IPS-NIHi11 (cell line): Measurements from ENCODE around the gene NAV2.

Experiments
- DNase-seq: peaks from one replicate; pipeline ENCODE4 v3.0.0; 2012; ENCODE audit warnings: mixed read lengths, low spot score

Gene NAV2

DNA sequence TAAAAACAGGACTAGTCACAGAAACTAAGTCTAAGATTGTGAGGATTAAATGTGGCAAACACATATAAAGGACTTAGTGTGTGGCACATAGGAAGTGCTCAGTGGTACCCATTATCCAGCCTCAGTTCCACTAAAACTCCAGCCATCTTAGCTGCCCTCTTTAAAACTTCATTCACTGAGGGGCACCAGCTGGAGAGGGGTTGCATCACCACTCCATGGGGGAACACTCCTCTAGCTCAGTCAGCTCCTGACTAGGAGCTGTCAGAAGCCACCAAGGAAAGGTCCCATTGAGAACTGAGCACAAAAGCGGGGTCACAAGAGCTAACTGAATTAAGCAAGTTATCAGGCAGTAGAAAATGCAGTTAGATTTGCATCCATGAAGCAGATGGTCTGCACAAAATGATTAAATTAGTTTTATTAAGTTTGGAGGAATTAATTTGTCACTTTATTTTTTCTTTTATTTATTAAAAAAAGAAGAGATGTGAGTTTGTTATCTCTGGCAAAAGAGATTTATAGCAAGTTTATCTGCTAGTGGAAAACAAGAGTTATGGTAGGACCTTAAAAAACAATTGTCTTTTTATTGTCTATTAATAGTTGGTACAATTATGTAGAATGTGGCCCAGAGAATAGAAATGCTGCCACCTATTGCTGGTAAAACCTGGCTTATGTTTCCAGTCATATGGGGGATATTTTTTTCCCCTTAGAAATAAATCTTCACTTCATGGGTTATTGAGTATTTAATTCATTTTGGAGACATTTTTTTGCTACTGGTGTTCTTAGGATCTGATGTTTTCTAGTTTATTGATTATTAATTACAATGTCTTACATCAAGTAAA, 95.7 kb downstream of the NAV2 start:
- DNase-seq: no peak

DNA sequence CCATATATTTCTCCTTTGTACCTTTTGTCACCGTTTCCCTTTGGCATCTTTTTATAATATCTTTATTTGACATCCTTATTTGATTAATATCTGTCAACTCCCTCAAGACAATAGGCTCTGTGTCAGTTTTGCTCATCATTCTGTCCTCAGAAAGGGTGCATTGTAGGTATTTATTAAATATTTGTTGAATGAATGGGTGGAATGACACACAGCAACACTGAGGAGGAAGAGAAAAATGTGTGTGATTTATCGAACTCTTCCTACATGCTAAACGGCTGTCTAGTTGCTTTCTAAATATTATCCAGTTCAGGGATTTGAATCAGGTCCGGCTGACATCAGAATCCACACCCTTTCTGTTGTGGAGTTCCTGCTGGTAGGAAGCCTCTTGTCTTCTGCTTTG, 98.2 kb downstream of the NAV2 start:
- DNase-seq: no peak

DNA sequence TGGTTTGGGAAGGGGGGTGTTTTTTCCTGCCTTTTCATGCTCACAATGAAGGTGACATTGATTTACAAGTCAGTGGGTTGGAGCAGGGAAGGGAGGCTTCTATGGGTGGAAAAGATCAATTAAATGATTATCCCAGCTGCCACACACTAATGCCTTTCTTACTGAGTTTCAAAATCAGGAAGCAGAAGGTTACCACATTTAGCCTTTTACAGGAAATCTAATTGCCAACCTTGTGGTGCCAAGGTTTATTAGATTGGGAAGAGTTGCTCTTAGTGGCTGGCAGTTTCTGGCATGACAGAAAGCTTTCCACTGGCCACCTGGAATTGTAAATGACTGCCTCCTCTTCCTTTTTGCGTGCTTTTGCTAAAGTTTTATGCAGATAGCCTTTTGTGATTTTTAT, 98.7 kb downstream of the NAV2 start:
- DNase-seq: no peak

DNA sequence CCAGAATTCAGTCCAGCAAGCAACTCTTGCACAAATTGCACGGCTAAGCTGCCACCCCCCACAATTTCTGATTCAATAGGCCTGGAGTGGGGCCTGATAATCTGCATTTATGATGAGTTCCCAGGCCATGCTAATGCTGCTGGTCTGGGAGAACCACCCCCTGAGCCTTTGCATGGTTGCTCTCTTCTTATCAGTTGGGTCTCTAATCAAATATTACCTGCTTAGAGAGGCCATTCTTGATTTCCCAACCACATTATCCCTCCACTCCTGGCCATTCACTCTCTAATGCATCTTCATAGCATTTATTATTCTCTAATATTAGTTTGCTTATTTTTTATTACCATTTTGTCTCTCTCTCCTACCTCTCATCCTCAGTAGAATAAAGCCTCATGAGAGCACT, 99.5 kb downstream of the NAV2 start:
- DNase-seq: no peak

DNA sequence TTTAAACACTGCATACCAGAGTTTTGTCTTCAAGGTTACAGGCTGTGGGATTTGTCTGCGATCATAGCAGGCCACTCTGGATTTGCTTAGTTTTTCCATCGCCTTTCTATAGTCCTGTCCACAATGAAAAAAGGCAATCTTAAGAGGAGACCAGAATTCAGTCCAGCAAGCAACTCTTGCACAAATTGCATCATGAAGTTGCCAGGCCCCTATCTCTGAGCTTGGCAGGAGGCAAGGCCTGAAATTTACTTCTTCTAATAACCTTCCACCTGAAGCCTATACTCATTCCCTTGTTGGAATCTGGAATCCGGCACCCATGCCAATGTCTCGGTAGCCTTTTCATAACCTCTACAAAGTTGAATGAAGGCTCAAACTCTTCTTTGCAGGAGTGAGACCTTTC, 100.1 kb downstream of the NAV2 start:
- no peak for DNase-seq

DNA sequence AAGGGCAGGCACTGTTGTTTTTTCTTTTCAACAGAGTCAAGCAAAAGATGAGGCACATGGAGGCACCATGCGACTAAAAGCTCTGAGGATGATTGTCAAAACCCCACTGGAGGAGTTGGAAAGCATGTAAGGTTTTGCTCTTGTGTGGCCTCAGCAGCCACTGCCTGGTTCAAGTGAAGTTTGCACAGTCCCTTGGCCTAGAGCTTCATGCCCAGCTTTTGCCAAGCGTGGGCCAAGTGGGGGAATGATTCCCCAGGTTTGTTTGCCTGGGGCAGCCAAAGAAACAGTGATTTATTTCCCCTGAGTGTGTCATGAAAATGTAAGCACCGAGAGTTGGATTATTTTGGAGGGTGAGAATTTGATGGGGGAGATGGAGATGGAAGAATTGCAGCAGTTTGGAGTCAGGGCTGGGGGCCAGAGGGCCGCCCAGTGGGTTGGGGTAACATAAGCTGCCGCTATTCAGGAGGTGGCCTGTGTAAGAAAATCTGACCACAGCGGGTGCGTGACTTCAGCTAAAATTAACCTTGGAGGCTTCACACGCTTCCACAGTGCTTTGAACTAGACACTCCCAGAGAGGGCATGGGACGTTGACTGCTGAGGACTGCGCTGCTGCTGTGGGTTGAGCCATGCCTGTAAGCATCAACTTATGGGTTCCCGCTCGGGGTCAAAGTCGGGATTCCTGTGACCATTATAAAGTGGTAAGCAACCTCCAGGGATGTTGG, 100.7 kb downstream of the NAV2 start:
- no peak for DNase-seq

DNA sequence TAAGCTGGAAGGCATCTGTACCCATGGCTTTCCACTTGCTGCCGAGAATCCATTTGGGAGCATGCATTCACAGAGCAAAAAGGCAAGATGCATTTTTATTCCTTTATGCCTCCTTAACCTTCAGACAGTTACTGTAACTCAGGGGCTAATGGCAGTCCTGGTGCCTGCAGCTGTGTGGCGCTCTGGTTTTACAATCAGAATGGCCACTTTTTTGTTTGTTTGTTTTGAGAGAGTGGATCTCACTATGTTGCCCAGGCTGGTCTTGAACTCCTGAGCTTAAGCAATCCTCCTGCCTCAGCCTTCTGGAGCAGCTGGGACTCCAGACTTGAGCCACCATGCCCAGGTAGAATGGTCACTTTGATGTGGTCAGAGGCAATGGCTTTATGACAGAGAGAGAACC, 101.8 kb downstream of the NAV2 start:
- no peak for DNase-seq

DNA sequence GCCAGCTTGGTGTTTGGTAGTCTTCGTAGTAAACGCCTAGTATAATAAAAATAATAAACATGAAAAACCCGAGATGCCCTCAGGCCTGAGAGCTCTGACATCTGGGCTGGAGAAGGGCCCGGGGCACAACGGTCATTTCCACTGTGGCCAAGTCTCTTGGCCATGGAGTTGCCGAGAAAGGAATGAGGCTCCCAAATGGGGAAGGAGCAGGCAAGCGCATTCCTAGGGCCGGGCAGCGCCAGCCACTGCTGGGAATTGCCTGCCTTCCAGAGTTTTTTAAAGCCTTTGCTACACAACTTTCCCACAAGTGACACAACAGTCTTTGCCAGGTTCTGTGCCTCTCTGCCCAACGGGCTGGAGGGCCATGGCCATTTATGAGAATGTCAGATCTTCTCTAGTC, 103.4 kb downstream of the NAV2 start:
- DNase-seq: peak; percentile 35

DNA sequence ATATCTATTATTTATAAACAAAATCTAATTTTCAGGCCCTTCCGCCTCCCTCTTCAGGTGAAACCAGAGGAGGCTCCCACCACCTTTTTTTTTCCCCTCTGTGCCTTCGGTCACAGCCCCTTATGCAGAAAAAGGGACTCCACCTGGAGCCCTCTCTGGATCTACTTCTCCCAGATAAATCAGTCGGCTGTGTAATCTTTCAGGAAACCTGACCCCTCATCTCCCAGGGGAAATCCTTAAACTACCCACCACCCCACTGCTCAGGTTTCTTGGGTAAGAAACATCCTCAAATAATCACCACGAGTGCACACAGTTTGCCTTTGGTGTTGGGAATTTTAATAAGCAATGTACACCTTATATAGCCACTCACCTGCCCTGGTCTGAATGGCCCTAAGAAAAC, 104.2 kb downstream of the NAV2 start:
- DNase-seq: peak; percentile 45

DNA sequence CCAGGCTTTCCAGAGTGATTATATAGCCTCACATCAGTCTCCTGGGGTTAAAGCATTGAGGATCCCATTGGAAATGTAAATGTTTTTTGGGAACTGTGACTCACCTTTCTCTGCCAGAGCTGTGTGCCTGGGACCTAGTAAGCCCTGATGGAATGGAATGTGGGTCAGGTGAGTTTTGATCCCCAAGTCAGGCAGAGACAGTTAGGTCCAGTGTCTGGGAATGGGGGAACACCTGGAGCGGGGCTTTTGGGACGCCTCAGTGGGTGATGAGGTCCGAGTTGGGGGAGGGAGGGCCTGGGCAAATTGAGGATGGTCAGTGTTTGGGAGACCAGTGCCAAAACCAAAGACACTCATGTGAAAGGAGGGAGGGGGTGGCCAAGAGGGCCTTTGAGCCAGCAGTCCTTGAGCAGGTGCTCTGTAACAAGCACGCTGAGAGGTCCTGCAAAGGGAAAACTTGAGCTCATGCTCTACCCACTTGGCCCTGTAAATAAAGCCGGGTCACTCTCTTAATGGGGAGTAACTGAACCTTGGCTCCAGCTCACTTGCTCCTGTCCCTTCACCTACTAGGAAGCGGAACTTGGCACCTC, 104.7 kb downstream of the NAV2 start:
- peak; percentile 58 for DNase-seq

DNA sequence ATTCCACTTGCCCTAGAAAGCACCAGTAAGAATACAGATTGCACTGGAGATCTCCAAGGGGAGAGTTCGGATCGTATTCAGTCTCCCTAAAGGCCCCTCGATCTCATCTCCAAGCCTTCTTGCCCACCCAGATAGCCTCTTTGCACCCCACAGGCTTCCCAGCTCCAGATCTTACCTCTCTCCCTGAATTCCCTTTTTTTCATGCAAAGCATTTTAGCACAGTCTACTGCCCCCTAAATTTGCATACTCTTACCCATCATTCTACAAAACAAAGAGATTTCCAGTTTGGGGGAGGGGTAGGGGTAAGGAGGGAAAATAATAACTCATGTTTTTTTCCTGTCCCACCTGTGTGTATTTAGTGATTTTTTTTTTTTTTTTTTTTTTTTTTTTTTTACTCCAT, 105.2 kb downstream of the NAV2 start:
- DNase-seq: peak; percentile 42

DNA sequence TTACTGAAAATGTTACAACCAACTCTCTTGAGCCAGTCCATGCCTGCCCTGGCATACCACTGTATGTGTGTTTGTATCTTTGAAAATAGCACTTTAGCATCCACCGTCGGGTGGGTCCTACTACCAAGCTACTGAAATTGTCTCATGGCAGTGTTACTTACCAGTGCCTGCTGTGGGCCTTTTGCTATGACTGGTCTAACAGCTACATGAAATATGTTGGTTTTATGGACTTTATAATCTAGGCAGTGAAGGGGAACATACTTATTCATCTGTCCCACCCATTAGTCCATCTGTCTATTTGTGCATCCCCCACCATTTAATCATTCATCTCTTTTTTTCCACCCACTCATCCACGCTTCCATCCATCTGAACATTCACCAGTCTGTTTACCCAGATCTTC, 106.0 kb downstream of the NAV2 start:
- no peak for DNase-seq

DNA sequence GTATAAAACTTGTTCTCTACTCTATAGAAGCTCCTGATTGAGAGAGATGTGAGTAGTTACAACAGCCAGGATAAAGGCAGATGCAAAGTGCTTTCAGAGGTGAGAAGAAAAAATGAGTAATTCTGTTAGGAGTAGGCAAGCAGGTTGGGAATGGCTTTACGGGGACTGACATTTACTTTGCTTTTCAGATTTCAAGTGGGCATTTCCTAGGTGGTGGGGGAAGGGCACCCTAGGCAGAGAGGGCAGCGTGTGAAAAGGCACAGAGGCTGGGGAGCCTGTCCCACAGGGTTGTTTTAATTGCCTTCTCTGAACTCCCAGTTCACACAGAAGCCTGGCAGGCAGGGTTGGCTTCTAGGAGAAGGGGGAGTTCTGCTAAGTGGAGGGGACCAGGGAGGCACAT, 106.5 kb downstream of the NAV2 start:
- DNase-seq: no peak

DNA sequence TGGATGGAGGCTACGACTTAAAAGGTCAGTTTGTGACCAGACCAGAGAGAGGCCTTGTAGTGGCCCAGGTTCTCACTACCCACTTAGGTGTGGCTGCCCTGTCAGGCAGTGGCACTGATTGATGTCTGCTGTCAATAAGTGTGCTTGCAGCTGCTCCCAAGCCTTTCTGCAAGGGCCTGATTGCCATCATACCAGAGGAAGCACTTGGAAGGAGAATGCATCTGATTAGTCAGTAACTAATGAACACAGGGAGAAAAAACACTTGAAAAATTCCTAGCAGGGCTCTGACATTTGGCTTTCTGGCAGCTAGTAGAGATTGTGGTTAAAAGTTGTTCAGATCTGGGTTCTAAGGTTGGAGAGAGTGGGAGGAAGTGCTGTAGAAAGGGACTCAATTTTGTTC, 107.5 kb downstream of the NAV2 start:
- no peak for DNase-seq

DNA sequence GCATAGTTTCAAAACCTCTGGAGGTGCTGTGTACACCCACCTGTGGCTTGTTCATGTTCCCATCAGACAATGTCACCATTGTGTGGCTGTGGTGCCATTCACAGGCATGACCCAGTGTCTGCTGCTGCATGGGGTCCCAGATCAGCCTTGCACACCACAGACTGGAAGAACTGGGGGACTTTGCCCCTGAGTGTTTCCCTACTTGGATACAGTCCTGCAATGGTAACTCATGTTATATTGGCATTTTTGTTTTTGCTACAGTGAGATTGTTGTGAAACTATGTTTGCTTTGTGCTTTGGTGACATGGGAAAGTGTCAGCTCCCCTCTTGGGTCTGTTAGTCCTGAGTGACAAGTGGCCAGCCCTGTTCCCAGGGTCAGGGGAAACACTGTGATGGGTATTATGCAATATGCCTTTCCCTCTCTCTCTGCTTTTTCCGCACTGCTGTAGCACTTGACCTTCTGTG, 108.8 kb downstream of the NAV2 start:
- no peak for DNase-seq

DNA sequence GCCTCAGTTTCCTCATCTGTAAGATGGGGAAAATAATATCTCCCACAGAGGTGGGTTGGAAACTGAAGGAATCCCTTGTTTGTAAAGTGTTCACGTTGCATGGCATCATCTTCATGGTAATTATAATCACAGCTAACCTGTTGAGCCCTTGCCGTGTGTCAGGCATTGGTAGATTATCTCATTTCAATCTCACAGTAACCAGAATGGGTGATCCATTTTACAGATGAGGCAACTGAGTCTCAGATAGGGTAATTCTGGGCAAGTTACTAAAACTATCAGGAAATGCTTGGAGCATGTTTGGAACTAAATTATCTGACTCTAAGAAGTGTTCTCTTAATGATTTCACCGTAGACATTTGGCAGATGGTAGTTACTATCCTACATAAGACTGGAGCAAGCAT, 109.4 kb downstream of the NAV2 start:
- no peak for DNase-seq

DNA sequence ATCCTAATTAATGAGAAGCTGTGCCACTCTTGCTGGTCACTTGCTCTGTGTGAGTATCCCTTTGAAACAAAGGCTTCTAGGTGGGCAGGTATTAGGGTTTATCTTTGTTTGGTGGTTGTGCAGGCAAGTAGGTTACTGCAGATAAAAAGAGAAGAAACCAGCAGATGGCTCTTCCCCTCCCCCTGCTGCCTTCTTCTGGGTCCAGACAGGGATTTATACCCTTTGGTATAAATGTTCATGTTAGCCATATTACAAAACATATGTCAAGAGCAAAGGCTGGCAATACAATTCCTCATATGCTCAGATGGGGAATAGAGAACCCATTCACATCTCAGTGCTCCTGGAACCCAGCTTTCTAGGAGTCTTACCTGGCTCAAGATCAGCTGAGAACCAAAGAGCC, 109.9 kb downstream of the NAV2 start:
- no peak for DNase-seq

DNA sequence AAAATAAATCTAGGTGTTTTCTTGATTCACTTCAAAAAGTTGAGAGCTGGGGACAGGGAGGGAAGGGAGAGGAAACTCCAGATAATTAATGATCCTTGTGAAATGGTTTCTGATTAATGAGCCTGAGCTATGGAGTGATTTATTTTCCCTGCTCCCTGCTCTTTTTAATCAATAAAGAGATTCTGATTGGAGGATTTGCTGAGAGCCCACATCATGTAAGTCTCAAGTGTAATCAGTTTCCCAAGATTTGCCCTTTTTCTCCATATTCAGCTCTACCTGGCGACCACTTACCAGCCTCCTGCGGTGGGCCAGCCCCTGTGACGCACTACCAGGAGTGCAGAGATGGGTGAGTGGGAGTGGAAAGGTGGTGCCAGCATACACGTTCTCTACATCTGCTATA, 114.0 kb downstream of the NAV2 start:
- no peak for DNase-seq

DNA sequence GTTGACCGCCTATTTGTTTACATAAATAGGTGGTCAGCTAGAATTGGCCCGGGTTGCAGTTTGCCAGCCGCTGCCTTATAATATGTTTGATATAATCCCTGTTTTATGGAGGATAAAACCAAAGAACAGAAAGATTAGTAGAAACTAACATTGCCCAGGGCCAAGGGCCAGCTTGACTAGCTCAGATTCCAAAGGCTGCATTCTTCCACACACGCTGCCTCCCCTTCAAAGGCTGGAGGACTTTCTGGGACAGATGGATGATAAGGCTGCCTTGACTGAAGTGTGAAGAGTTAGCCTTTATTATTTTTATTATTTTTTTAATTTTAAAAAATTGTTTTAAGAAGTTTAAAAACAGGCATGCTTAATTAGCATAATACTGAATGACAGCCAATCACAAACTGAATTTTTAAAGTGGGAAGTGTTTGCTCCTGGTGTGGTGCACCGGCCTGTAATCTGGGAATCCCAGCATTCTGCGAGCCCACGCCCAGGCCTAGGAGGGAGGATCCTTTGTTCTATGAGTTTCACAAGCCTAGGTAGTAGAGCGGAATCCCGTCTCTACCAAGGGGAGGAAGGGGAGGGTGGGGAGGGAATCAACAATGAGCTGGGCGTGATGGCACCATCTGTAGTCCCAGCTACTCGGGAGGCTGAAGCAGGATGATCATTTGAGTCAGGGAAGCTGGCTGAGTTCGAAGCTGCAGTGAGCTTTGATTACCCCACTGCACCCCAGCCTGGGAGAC, 114.9 kb downstream of the NAV2 start:
- peak; percentile 61 for DNase-seq

DNA sequence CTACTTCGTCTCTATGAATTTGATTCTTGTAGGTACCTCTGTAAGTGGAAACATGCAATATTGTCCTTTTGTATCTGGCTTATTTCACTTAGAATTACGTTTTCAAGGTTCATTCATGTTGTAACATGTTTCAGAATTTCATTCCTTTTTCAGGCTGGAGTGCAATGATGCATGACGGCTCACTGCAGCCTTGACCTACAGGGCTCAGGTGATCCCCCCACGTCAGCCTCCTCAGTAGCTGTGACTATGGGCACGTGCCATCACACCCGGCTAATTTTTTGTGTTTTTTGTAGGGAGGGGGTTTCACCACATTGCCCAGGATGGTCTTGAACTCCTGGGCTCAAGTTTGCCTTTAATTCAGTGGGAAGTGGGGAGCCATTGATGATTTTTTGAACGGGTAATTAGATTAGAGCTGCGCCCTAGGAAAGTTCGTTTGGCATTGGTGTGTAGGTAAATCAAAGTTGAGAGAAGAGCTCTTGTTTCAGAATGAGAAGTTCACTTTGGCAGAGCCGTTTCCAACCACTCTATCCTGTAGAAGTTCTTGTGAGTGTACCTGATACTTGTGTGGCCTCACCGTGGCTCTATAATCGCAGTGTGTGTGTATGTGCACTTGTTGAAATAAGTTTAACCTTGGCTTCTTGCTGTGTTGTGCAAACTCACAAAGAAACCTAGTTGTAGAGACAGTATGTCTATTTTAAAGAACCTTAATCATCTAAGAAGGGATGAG, 115.9 kb downstream of the NAV2 start:
- DNase-seq: no peak

DNA sequence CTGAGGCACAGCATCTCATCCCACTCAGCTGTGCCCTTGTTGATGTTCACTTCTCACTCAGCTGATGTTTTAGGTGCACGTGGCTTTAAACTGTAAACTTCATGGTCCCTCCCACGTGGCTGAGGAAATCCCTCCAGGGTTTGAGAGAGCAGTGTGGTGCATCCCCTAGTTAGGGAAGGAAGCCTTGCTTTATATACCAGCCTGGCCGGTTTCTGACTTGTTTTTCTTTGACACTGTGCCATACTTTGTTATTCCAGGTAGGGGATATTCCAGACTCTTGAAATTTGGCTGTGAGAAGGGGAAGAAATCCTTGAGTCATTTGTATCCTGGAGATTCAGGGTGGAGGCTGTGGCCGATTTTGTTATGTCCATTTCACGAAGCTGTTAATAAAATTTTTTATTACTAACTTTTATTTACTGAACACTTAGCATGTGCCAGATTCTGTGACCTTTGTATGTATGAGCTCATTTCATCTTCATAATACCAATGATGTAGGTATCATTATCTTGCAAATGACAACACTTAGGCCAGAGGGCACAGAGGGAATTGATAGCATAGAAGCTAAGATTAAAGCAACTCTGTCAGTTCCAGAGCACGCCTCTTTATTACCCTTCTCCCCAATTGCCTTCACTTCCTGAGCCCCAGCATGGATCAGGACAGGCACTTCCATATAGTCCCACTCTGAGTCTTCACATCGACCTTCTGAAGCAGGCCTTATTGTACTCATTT, 116.6 kb downstream of the NAV2 start:
- DNase-seq: no peak
